Spleen (tissue), 11 donors: Measurements from ENCODE around the gene HLCS. TPM values are rescaled to one million over a fixed set of nuclear protein-coding genes. Genes with fewer than 3 reads are reported as not detected.

Source experiments
- DNase-seq: peaks from one replicate; pipeline ENCODE4 v3.0.0-alpha.2; 2020
- H3K27ac ChIP-seq, 8 donors: fragments of 200-600 bp; sonication (generic) in 7 of 8; 1 replicate in 4 of 8; 2 replicates in 4 of 8; pipeline versions ENCODE4 v1.5.0 to v1.8.0; 2016 to 2021; ENCODE audit warnings: inconsistent platforms in 4 of 8, mild to moderate bottlenecking in 4 of 8, moderate library complexity in 1 of 8
- H3K27me3 ChIP-seq, 7 donors: fragments of 200-600 bp; sonication (generic) in 6 of 7; replicated peaks in 1 of 7; 1 replicate in 4 of 7; 2 replicates in 3 of 7; pipeline versions ENCODE4 v1.5.0 to v1.8.0; 2016 to 2021; ENCODE audit warnings: inconsistent platforms in 3 of 7, mild to moderate bottlenecking in 1 of 7
- H3K36me3 ChIP-seq, 6 donors: fragments of 200-600 bp; sonication (generic) in 5 of 6; 1 replicate in 4 of 6; 2 replicates in 2 of 6; pipeline versions ENCODE4 v1.5.0 to v1.8.0; 2016 to 2021; ENCODE audit warnings: inconsistent platforms in 2 of 6
- H3K4me1 ChIP-seq, 6 donors: fragments of 200-600 bp; sonication (generic) in 5 of 6; 1 replicate in 3 of 6; 2 replicates in 3 of 6; pipeline versions ENCODE4 v1.5.0 to v1.8.0; 2016 to 2021; ENCODE audit warnings: inconsistent platforms in 3 of 6
- H3K4me3 ChIP-seq, 8 donors: fragments of 200-600 bp; sonication (generic) in 7 of 8; 1 replicate in 4 of 8; 2 replicates in 4 of 8; pipeline versions ENCODE4 v1.5.0 to v1.8.0; 2016 to 2021; ENCODE audit warnings: inconsistent platforms in 4 of 8, mild to moderate bottlenecking in 4 of 8, moderate library complexity in 2 of 8
- H3K9me3 ChIP-seq, 8 donors: fragments of 200-600 bp; sonication (generic) in 7 of 8; 1 replicate in 4 of 8; 2 replicates in 4 of 8; pipeline versions ENCODE4 v1.5.0 to v1.8.0; 2016 to 2021; ENCODE audit warnings: inconsistent platforms in 4 of 8
- POLR2A ChIP-seq, 3 donors: fragments of 450-650 bp; IDR thresholded peaks; one replicate each; pipeline ENCODE4 v1.5.1; 2017; ENCODE audit warnings: antibody characterized with exemption in 3 of 3, mild to moderate bottlenecking in 1 of 3
- POLR2AphosphoS5 ChIP-seq, 3 donors: sonication (generic); formaldehyde crosslinking; IDR thresholded peaks; one replicate each; pipeline ENCODE4 v1.5.1; 2017; ENCODE audit warnings: antibody characterized with exemption in 3 of 3
- whole genome bisulfite sequencing, 5 donors: extraction: QIAGEN DNeasy Blood & Tissue Kit in 3 of 5; methylation state at CpG; one replicate each; pipeline versions ENCODE4 v1.1.5 to v1.1.7; 2013 to 2018; 5-methylcytosine and 5-hydroxymethylcytosine counted together
- intact Hi-C: fragments of 100-400 bp; cut with DNase I; formaldehyde crosslinking; loops from one replicate; pipeline ENCODE4 v1.15.0; 2023; ENCODE audit warnings: low total_unique reads
- polyA plus RNA-seq, 3 donors: library from polyadenylated mRNA; stranded (reverse); fragments of 200-250 nt; gene quantifications; one replicate each; pipeline ENCODE4 v1.2.1, GENCODE V29; 2013
- total RNA-seq, 7 donors: library from RNA; depleted of rRNA in 3 of 7; stranded (reverse); fragments of >200 nt in 3 of 7; fragmentation: NEBNext Ultra II Directional in 4 of 7; extraction: Animal tissue kit (Norgen Biotek cat#: 25700) in 4 of 7; gene quantifications; one replicate each; pipeline versions ENCODE4 v1.1.0 to v1.2.1, GENCODE V29; 2016 to 2021
- TF ChIP-seq, protein P1 (sequence below), 11 experiments: fragments of 200-600 bp in 7 of 11; fragments of 450-650 bp in 4 of 11; sonication (generic) in 4 of 11; IDR thresholded peaks in 8 of 11; conservative IDR thresholded peaks in 3 of 11; 1 replicate in 7 of 11; 2 replicates in 4 of 11; pipeline versions ENCODE4 v1.4.0 to v1.8.0; 2016 to 2021; ENCODE audit warnings: antibody characterized with exemption in 11 of 11, inconsistent platforms in 4 of 11, mild to moderate bottlenecking in 1 of 11
- donor health status: healthy with polysubstance abuse.
- donor health status: DM: no; HTN: no; CAD: no; lungs with moderate emphysema.
- donor health status: DM: no; HTN: no; CAD: no.
- donor health status: Bipolar disorder and iron deficiency.
- donor health status: healthy.
- donor health status: DM: no; HTN: no; CAD: no.
- donor health status: DM: yes; HTN: yes; CAD: no.

Gene HLCS
- total and polyA plus RNA-seq, 10 donors = 1.7 to 22.8 (median 16.3) TPM

DNA sequence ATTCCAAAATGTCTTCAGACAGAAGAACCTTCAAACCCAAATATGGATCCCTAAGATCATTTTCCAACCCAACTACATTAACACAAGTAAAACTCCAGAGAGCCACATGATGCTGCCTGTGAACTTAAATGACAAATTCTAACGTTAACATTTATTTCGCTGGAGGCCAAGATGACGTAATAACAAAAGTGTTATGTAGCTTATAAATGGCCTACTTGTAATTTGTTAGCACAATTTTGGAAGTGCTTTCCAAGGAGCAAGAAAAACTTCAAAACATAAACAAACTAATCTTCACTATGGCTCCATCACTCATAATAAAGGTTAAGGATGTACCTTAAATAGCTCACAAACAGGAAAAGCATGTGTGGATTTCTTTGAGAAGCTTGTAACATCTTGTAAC lies 126.7 kb downstream of the HLCS start:
- Histone ChIP-seq H3K36me3 (peaks cover 0 to 3% (median 0%) of the 10 kb centered on the region in 6 donors), H3K27me3 (no peaks in the 10 kb centered on the region), H3K9me3 (no peaks in the 10 kb centered on the region), H3K27ac (no peak overlapping the region), H3K4me3 (no peak overlapping the region), H3K4me1 (no peaks in the 10 kb centered on the region)
- intact Hi-C loops = no loop called here
- WGBS, 5 donors = 89 to 96% (median 91%) methylated on average over 3 of the region's 3 CpGs
- TF ChIP-seq POLR2AphosphoS5 (IDR thresholded peaks at IDR 0.05) = no peak
- TF ChIP-seq POLR2A (IDR thresholded peaks at IDR 0.05) = no peak
- TF ChIP-seq, protein P1, sequence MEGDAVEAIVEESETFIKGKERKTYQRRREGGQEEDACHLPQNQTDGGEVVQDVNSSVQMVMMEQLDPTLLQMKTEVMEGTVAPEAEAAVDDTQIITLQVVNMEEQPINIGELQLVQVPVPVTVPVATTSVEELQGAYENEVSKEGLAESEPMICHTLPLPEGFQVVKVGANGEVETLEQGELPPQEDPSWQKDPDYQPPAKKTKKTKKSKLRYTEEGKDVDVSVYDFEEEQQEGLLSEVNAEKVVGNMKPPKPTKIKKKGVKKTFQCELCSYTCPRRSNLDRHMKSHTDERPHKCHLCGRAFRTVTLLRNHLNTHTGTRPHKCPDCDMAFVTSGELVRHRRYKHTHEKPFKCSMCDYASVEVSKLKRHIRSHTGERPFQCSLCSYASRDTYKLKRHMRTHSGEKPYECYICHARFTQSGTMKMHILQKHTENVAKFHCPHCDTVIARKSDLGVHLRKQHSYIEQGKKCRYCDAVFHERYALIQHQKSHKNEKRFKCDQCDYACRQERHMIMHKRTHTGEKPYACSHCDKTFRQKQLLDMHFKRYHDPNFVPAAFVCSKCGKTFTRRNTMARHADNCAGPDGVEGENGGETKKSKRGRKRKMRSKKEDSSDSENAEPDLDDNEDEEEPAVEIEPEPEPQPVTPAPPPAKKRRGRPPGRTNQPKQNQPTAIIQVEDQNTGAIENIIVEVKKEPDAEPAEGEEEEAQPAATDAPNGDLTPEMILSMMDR (IDR thresholded peaks at IDR 0.05 in 8 of 11, conservative IDR thresholded peaks at IDR 0.05 in 3 of 11) = no peak
- DNase-seq = no peak

DNA sequence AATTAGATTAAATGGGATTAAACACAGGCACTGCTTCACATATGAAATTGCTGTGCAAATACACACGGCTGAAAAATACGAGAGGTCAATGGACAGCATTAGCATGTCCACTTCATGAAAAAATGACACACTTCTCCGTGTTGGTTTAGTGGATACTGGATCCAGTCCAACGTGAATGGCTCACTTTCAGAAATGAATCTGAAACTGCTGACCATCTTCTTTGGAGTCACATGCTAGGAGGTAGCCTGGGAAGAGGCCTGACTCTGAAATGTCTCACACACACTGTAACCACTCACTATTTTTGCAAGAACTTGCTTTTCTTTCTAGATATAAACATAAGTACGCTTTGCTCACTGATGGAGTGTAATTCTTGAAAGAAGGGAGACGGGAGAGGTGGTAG lies 127.3 kb downstream of the HLCS start:
- H3K27me3 ChIP-seq = no peaks in the 10 kb centered on the region
- H3K36me3 ChIP-seq = peaks cover 0 to 3% (median 0%) of the 10 kb centered on the region in 6 donors
- 72 to 90% (median 83%) methylated on average over 6 of the region's 6 CpGs for WGBS, 5 donors
- no peak for TF ChIP-seq POLR2AphosphoS5 (IDR thresholded peaks at IDR 0.05)
- TF ChIP-seq, protein P1 (IDR thresholded peaks at IDR 0.05 in 8 of 11, conservative IDR thresholded peaks at IDR 0.05 in 3 of 11) = no peak
- TF ChIP-seq POLR2A (IDR thresholded peaks at IDR 0.05) = no peak
- H3K4me1 ChIP-seq = no peaks in the 10 kb centered on the region
- intact Hi-C loops = no loop called here
- no peak overlapping the region for H3K4me3 ChIP-seq
- DNase-seq = no peak
- no peak overlapping the region for H3K27ac ChIP-seq
- no peaks in the 10 kb centered on the region for H3K9me3 ChIP-seq

DNA sequence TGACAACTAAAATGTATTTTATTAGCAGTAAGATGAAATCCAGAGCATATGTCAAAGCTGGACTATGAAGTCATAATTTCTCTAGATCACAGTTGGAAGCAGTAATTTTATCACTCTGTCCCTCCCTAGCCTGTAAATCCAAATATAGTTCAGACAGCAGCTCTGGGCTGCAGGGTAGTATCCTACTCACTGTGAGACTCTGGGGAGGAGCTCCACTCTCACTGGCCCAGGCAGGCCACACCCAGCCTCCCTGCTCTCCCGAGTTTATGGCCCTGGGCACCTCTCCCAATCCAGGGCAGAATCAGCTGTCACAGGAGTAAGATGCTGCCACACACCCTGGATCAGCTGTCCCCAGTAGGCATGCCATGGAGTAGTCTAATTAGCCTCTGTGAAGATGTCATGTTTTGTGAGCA lies 131.1 kb downstream of the HLCS start:
- Histone ChIP-seq H3K9me3 (no peaks in the 10 kb centered on the region), H3K4me3 (no peak overlapping the region), H3K4me1 (no peaks in the 10 kb centered on the region), H3K27ac (no peak overlapping the region), H3K36me3 (no peaks in the 10 kb centered on the region), H3K27me3 (no peaks in the 10 kb centered on the region)
- DNase-seq = no peak
- TF ChIP-seq, protein P1 (IDR thresholded peaks at IDR 0.05 in 8 of 11, conservative IDR thresholded peaks at IDR 0.05 in 3 of 11) = no peak
- TF ChIP-seq POLR2A (IDR thresholded peaks at IDR 0.05) (no peak), POLR2AphosphoS5 (IDR thresholded peaks at IDR 0.05) (no peak)
- intact Hi-C loops = no loop called here
- 50 to 100% (median 58%) methylated on average over 1 of the region's 1 CpG for WGBS, 5 donors

DNA sequence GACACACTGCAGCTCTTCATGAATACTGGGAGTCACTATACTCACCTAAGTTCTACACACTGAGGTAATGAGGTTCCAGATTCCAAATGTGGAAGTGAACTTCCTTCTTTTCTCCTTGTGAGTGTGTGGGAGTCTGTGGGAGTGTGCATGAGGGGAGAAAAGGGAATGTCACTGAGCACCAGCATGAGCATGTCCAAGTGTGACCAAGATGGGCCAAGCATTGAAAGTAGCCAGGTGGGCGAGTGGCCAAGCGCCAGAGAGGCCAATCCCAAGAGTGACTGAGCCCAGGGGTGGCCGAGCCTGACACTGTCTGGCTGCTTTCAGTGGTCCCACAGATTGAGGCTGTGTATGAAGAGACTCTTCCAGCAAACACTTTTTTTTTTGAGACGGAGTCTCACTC lies 132.3 kb downstream of the HLCS start:
- intact Hi-C loops = no loop called here
- DNase-seq = no peak
- no peak overlapping the region for H3K4me3 ChIP-seq
- H3K27me3 ChIP-seq = no peaks in the 10 kb centered on the region
- H3K36me3 ChIP-seq = no peaks in the 10 kb centered on the region
- TF ChIP-seq POLR2A (IDR thresholded peaks at IDR 0.05) (no peak), POLR2AphosphoS5 (IDR thresholded peaks at IDR 0.05) (no peak)
- TF ChIP-seq, protein P1 (IDR thresholded peaks at IDR 0.05 in 8 of 11, conservative IDR thresholded peaks at IDR 0.05 in 3 of 11) = no peak
- no peaks in the 10 kb centered on the region for H3K4me1 ChIP-seq
- no peaks in the 10 kb centered on the region for H3K9me3 ChIP-seq
- 94 to 98% (median 97%) methylated on average over 3 to 4 of the region's 4 CpGs for WGBS, 5 donors
- H3K27ac ChIP-seq = no peak overlapping the region
